ENCODE data around the gene MYL9.
"Not testable (repeated sequence)": the region's sequence is repeated elsewhere in the genome, so short reads cannot be mapped to it uniquely, and the experiment has no call there.

Gene MYL9

GRCh38 chr20:36550790-36551299 is 9.5 kb downstream of the MYL9 start:
- Mint-ChIP-seq H3K27ac (no peak overlapping the region), H3K4me3 (no peak overlapping the region), H3K36me3 (ENCODE audit: low read depth) (no peaks in the 10 kb centered on the region), H3K27me3 (no peaks in the 10 kb centered on the region), H3K4me1 (no peaks in the 10 kb centered on the region), H3K9me3 (no peaks in the 10 kb centered on the region)
- ATAC-seq (no peak), DNase-seq (no peak)

- Mint-ChIP-seq H3K27me3 (no peaks in the 10 kb centered on the region), H3K36me3 (ENCODE audit: low read depth) (no peaks in the 10 kb centered on the region), H3K27ac (no peak overlapping the region), H3K4me1 (peaks cover 8% of the 10 kb centered on the region), H3K9me3 (no peaks in the 10 kb centered on the region), H3K4me3 (no peak overlapping the region)
- DNase-seq = no peak
- ATAC-seq = no peak
Observed at GRCh38 chr20:36555248-36555647, 13.9 kb downstream of the MYL9 start.

GRCh38 chr20:36562724-36563123 is 21.4 kb downstream of the MYL9 start:
- Mint-ChIP-seq H3K27me3 (no peaks in the 10 kb centered on the region), H3K9me3 (peaks cover 3% of the 10 kb centered on the region), H3K4me3 (no peak overlapping the region), H3K27ac (no peak overlapping the region), H3K36me3 (ENCODE audit: low read depth) (peaks cover 7% of the 10 kb centered on the region), H3K4me1 (peaks cover 4% of the 10 kb centered on the region)
- no peak for ATAC-seq
- DNase-seq = no peak

GRCh38 chr20:36563374-36563773 is 22.1 kb downstream of the MYL9 start:
- Mint-ChIP-seq H3K9me3 (peaks cover 3% of the 10 kb centered on the region), H3K27ac (no peak overlapping the region), H3K4me1 (peaks cover 4% of the 10 kb centered on the region), H3K4me3 (no peak overlapping the region), H3K36me3 (ENCODE audit: low read depth) (peaks cover 7% of the 10 kb centered on the region), H3K27me3 (no peaks in the 10 kb centered on the region)
- ATAC-seq (no peak), DNase-seq (no peak)

- not testable (repeated sequence) for H3K9me3 Mint-ChIP-seq; H3K36me3 Mint-ChIP-seq (ENCODE audit: low read depth); ATAC-seq; H3K4me3 Mint-ChIP-seq; H3K4me1 Mint-ChIP-seq; DNase-seq; H3K27ac Mint-ChIP-seq; H3K27me3 Mint-ChIP-seq
Observed at GRCh38 chr20:36564078-36564725, 22.9 kb downstream of the MYL9 start.

GRCh38 chr20:36564726-36565121 is 23.4 kb downstream of the MYL9 start:
- H3K4me1 Mint-ChIP-seq; H3K36me3 Mint-ChIP-seq (ENCODE audit: low read depth); H3K27ac Mint-ChIP-seq; DNase-seq; H3K9me3 Mint-ChIP-seq; H3K4me3 Mint-ChIP-seq; ATAC-seq; H3K27me3 Mint-ChIP-seq: not testable (repeated sequence)

- DNase-seq (no peak), ATAC-seq (no peak)
- peaks cover 7% of the 10 kb centered on the region for H3K36me3 Mint-ChIP-seq (ENCODE audit: low read depth)
- H3K4me1 Mint-ChIP-seq = peaks cover 4% of the 10 kb centered on the region
- H3K4me3 Mint-ChIP-seq = no peak overlapping the region
- H3K9me3 Mint-ChIP-seq = peaks cover 3% of the 10 kb centered on the region
- no peak overlapping the region for H3K27ac Mint-ChIP-seq
- no peaks in the 10 kb centered on the region for H3K27me3 Mint-ChIP-seq
Observed at GRCh38 chr20:36565520-36565919, 24.2 kb downstream of the MYL9 start.

- Mint-ChIP-seq H3K9me3 (peaks cover 3% of the 10 kb centered on the region), H3K4me1 (peaks cover 22% of the 10 kb centered on the region), H3K36me3 (ENCODE audit: low read depth) (peaks cover 9% of the 10 kb centered on the region), H3K27ac (no peak overlapping the region), H3K27me3 (no peaks in the 10 kb centered on the region), H3K4me3 (no peak overlapping the region)
- DNase-seq (no peak), ATAC-seq (no peak)
Observed at GRCh38 chr20:36569847-36570429, 28.6 kb downstream of the MYL9 start.

GRCh38 chr20:36571564-36572504 is 30.5 kb downstream of the MYL9 start:
- ATAC-seq (no peak), DNase-seq (no peak)
- H3K4me3 Mint-ChIP-seq = peak overlapping the region; percentile 86
- peak overlapping the region; percentile 97 for H3K27ac Mint-ChIP-seq
- H3K27me3 Mint-ChIP-seq = no peaks in the 10 kb centered on the region
- peaks cover 39% of the 10 kb centered on the region for H3K4me1 Mint-ChIP-seq
- H3K9me3 Mint-ChIP-seq = no peaks in the 10 kb centered on the region
- peaks cover 10% of the 10 kb centered on the region for H3K36me3 Mint-ChIP-seq (ENCODE audit: low read depth)

- Mint-ChIP-seq H3K27ac (peak overlapping the region; percentile 97), H3K9me3 (no peaks in the 10 kb centered on the region), H3K4me1 (peaks cover 39% of the 10 kb centered on the region), H3K36me3 (ENCODE audit: low read depth) (peaks cover 10% of the 10 kb centered on the region), H3K4me3 (peak overlapping the region; percentile 86), H3K27me3 (no peaks in the 10 kb centered on the region)
- ATAC-seq (peak; percentile 80), DNase-seq (peak; percentile 74)
Observed at GRCh38 chr20:36572701-36573102, 31.4 kb downstream of the MYL9 start.

GRCh38 chr20:36573103-36573797 is 31.9 kb downstream of the MYL9 start, which contains the start of gene TGIF2:
Gene TGIF2 (plus strand): TSS chr20:36573597. CDS start chr20:36578775, 5,178 bp downstream.
- Mint-ChIP-seq H3K9me3 (no peaks in the 10 kb centered on the region), H3K27me3 (no peaks in the 10 kb centered on the region), H3K36me3 (ENCODE audit: low read depth) (peaks cover 10% of the 10 kb centered on the region), H3K27ac (peak within 1 kb of the TSS; percentile 97), H3K4me3 (peak within 1 kb of the TSS; percentile 94), H3K4me1 (peaks cover 42% of the 10 kb centered on the region)
- DNase-seq = peak; percentile 90
- ATAC-seq = peak; percentile 79

GRCh38 chr20:36573798-36574365 is 32.6 kb downstream of the MYL9 start:
- Mint-ChIP-seq H3K27ac (peak overlapping the region; percentile 49), H3K27me3 (no peaks in the 10 kb centered on the region), H3K36me3 (ENCODE audit: low read depth) (peaks cover 13% of the 10 kb centered on the region), H3K9me3 (no peaks in the 10 kb centered on the region), H3K4me1 (peaks cover 44% of the 10 kb centered on the region), H3K4me3 (peak overlapping the region; percentile 94)
- ATAC-seq (no peak), DNase-seq (peak; percentile 45)

GRCh38 chr20:36574366-36575135 is 33.2 kb downstream of the MYL9 start:
- no peak for ATAC-seq
- H3K4me1 Mint-ChIP-seq = peaks cover 44% of the 10 kb centered on the region
- no peaks in the 10 kb centered on the region for H3K27me3 Mint-ChIP-seq
- H3K9me3 Mint-ChIP-seq = no peaks in the 10 kb centered on the region
- H3K27ac Mint-ChIP-seq = peak overlapping the region; percentile 94
- DNase-seq = peak; percentile 58
- H3K36me3 Mint-ChIP-seq (ENCODE audit: low read depth) = peaks cover 16% of the 10 kb centered on the region
- H3K4me3 Mint-ChIP-seq = peak overlapping the region; percentile 94

Measured in activated naive CD8-positive, alpha-beta T cell treated with anti-CD3 and anti-CD28 coated beads, Interleukin-2, amount 50 U/mL, for 24 hours (primary cell).